T-helper 1 cell treated with Interleukin-12 subunit alpha and Interleukin-12 subunit beta and Interleukin-4 antibody, amounts not matched to agents 30 μg/mL and 1 μg/mL, for 36 hours (primary cell): ENCODE measurements around the gene CENPW.

ENCODE experiments used
- H3K27ac Mint-ChIP-seq: one replicate; pipeline ENCODE4 v1.8.0; 2021; ENCODE audit warnings: mild to moderate bottlenecking, mixed read lengths
- H3K27me3 Mint-ChIP-seq: one replicate; pipeline ENCODE4 v1.8.0; 2021; ENCODE audit warnings: low read depth, mixed read lengths
- H3K36me3 Mint-ChIP-seq: one replicate; pipeline ENCODE4 v1.8.0; 2021; ENCODE audit warnings: low read depth, mixed read lengths
- H3K4me1 Mint-ChIP-seq: one replicate; pipeline ENCODE4 v1.8.0; 2021; ENCODE audit warnings: low read depth, mixed read lengths
- H3K4me3 Mint-ChIP-seq: one replicate; pipeline ENCODE4 v1.8.0; 2021; ENCODE audit warnings: mild to moderate bottlenecking, moderate library complexity, mixed read lengths
- H3K9me3 Mint-ChIP-seq: one replicate; pipeline ENCODE4 v1.8.0; 2021; ENCODE audit warnings: mixed read lengths

Gene CENPW

DNA sequence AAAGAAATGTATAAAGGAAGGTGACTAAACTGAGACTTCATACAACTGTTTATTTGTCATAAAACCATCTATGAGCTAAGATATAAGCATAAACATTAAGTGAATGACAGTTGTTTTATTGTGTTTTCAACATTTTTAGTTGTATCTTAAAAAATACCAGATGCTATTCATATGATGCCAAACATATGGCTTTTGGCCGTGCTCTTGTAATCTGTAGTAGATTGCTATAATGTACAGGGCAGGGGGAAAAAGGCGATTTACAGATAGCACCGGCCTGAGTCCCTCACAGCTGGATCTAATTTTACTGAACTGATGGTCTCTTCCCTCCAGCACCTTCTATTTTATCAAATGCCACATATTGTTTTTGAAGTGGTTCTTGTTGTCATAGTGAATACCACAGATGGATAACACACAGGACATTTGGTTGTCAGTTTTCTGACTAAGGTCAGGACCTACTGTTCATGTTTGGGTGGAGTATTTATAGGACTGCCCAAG, 48.2 kb downstream of the CENPW start:
- Mint-ChIP-seq H3K9me3 (peaks cover 11% of the 10 kb centered on the region), H3K4me1 (no peaks in the 10 kb centered on the region), H3K36me3 (no peaks in the 10 kb centered on the region), H3K27ac (no peak overlapping the region), H3K4me3 (no peak overlapping the region), H3K27me3 (no peaks in the 10 kb centered on the region)

DNA sequence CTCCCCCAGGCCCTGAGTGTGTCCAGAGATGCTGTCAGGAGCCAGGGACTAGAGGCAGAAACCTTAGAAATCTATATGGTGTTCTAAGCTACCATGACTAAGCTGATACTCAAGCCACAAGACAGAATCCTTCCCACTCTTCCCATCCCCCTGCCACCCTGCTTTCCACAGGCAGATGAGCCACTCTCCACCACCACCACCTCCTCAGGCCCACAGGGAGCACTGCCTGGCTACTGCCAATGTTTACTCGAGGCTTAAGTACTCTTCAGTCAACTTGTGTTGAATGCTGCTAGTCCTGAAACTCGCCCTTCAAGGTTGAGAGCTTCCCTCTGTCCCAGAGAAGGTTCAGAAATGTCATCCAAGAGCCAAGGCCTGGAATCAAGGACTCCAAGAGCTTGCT, 56.2 kb downstream of the CENPW start:
- Mint-ChIP-seq H3K27ac (no peak overlapping the region), H3K27me3 (no peaks in the 10 kb centered on the region), H3K9me3 (no peaks in the 10 kb centered on the region), H3K4me3 (no peak overlapping the region), H3K4me1 (no peaks in the 10 kb centered on the region), H3K36me3 (no peaks in the 10 kb centered on the region)
